ENCODE results near the gene ISLR2.

Gene ISLR2

GRCh38 chr15:74178326-74179100, 48.1 kb downstream of the ISLR2 start:
- FAIRE-seq: no peak

GRCh38 chr15:74179101-74179841, 48.9 kb downstream of the ISLR2 start:
- no peak for FAIRE-seq

GRCh38 chr15:74179983-74180880, 49.8 kb downstream of the ISLR2 start:
- no peak for FAIRE-seq

GRCh38 chr15:74180881-74181602, 50.7 kb downstream of the ISLR2 start:
- FAIRE-seq: no peak

GRCh38 chr15:74182131-74182530, 51.7 kb downstream of the ISLR2 start:
- no peak for FAIRE-seq

GRCh38 chr15:74184582-74185091, 54.3 kb downstream of the ISLR2 start:
- FAIRE-seq: no peak

GRCh38 chr15:74185710-74186348, 55.4 kb downstream of the ISLR2 start:
- FAIRE-seq: no peak

All from G401.6 (cell line).